IMR-90 (cell line): ENCODE measurements around the gene GXYLT2. TPM values are rescaled to one million over a fixed set of nuclear protein-coding genes. Genes with fewer than 3 reads are reported as not detected.

Source experiments
- ATAC-seq: fragments of 200-7000 bp; cut with Tn5 transposase; 2 replicates; pipeline ENCODE4 v1.9.1; 2020; ENCODE audit warnings: low read depth, mild to moderate bottlenecking, moderate library complexity
- BruUV-seq: library from RNA; stranded (reverse); fragments of 400-500 nt; replicated peaks from 2 replicates; lab custom pipeline; 2021; lab: Mats Ljungman, UMichigan
- CTCF ChIA-PET: fragments of 300-600 bp; formaldehyde crosslinking; extraction: SDS; loops from one replicate; lab custom pipeline; 2021; ENCODE audit warnings: antibody characterized with exemption; lab: Yijun Ruan, JAX
- POLR2A ChIA-PET: fragments of 300-600 bp; sonication (Branson Sonifier 250); formaldehyde crosslinking; loops from one replicate; lab custom pipeline; 2022; ENCODE audit warnings: antibody characterized with exemption; ENCODE audit not compliant: unreplicated experiment; lab: Charles Lee
- DNase-seq: peaks from one replicate; pipeline ENCODE4 v3.0.0; 2013
- H2AFZ ChIP-seq: replicated peaks from 2 replicates; pipeline ENCODE3; 2013; ENCODE audit warnings: low read length, mild to moderate bottlenecking; ENCODE audit not compliant: poor library complexity
- H2AK5ac ChIP-seq: 2 replicates; pipeline ENCODE4 v1.6.1; 2013; ENCODE audit warnings: low read depth, low read length, inconsistent platforms
- H2AK9ac ChIP-seq: replicated peaks from 2 replicates; pipeline ENCODE3; 2013; ENCODE audit warnings: mild to moderate bottlenecking, low read depth, low read length, moderate library complexity; ENCODE audit not compliant: poor library complexity
- H2BK120ac ChIP-seq: 2 replicates; pipeline ENCODE4 v1.6.1; 2013; ENCODE audit warnings: low read depth, low read length, inconsistent platforms
- H2BK15ac ChIP-seq: 3 replicates; pipeline ENCODE4 v1.6.1; 2013; ENCODE audit warnings: low read depth, low read length, inconsistent platforms
- H2BK20ac ChIP-seq: 2 replicates; pipeline ENCODE4 v1.6.1; 2013; ENCODE audit warnings: low read depth, mild to moderate bottlenecking, inconsistent platforms, low read length, moderate library complexity
- H2BK5ac ChIP-seq: 2 replicates; pipeline ENCODE4 v1.6.1; 2013; ENCODE audit warnings: mild to moderate bottlenecking, low read depth, low read length, inconsistent platforms; ENCODE audit not compliant: poor library complexity, severe bottlenecking
- H3K14ac ChIP-seq: replicated peaks from 2 replicates; pipeline ENCODE4 v1.6.1; 2013; ENCODE audit warnings: low read depth, low read length, inconsistent platforms
- H3K18ac ChIP-seq: 2 replicates; pipeline ENCODE4 v1.6.1; 2013; ENCODE audit warnings: low read depth, low read length, control low read depth
- H3K23ac ChIP-seq: 2 replicates; pipeline ENCODE4 v1.6.1; 2013; ENCODE audit warnings: low read depth, low read length, inconsistent platforms
- H3K27ac ChIP-seq: 2 replicates; pipeline ENCODE4 v1.5.1; 2013; ENCODE audit warnings: mild to moderate bottlenecking, control low read depth, low read length; ENCODE audit not compliant: insufficient read depth
- H3K27me3 ChIP-seq: 2 replicates; pipeline ENCODE4 v1.6.1; 2013; ENCODE audit warnings: low read length; ENCODE audit not compliant: control insufficient read depth, insufficient read depth
- H3K36me3 ChIP-seq: 2 replicates; pipeline ENCODE4 v1.6.1; 2013; ENCODE audit warnings: low read length, mixed read lengths; ENCODE audit not compliant: control insufficient read depth, insufficient read depth
- H3K4ac ChIP-seq: 2 replicates; pipeline ENCODE4 v1.6.1; 2013; ENCODE audit warnings: low read depth, low read length, inconsistent platforms
- H3K4me1 ChIP-seq: 2 replicates; pipeline ENCODE4 v1.6.1; 2013; ENCODE audit warnings: low read length, mixed read lengths; ENCODE audit not compliant: control insufficient read depth, insufficient read depth
- H3K4me2 ChIP-seq: 2 replicates; pipeline ENCODE4 v1.6.1; 2013; ENCODE audit warnings: low read depth, mild to moderate bottlenecking, control low read depth, low read length, moderate library complexity
- H3K4me3 ChIP-seq: 2 replicates; pipeline ENCODE4 v1.5.1; 2013; ENCODE audit warnings: low read depth, mild to moderate bottlenecking, control low read depth, low read length, moderate library complexity; ENCODE audit not compliant: insufficient read depth
- H3K56ac ChIP-seq: 2 replicates; pipeline ENCODE4 v1.6.1; 2013; ENCODE audit warnings: low read length, inconsistent platforms; ENCODE audit not compliant: insufficient read depth; ENCODE audit errors: extremely low read depth
- H3K79me1 ChIP-seq, 2 experiments: 2 replicates each; pipeline ENCODE4 v1.6.1; 2013; ENCODE audit warnings: low read length in 2 of 2, inconsistent platforms in 1 of 2, low read depth in 1 of 2
- H3K9ac ChIP-seq: 2 replicates; pipeline ENCODE4 v1.6.1; 2013; ENCODE audit warnings: low read depth, low read length, control low read depth
- H3K9me1 ChIP-seq: 2 replicates; pipeline ENCODE4 v1.6.1; 2013; ENCODE audit warnings: low read length, inconsistent platforms; ENCODE audit not compliant: insufficient read depth
- H3K9me3 ChIP-seq: 2 replicates; pipeline ENCODE4 v1.6.1; 2013; ENCODE audit warnings: low read length; ENCODE audit not compliant: control insufficient read depth, insufficient read depth
- H4K20me1 ChIP-seq: 2 replicates; pipeline ENCODE4 v1.6.1; 2013; ENCODE audit warnings: low read length, inconsistent platforms; ENCODE audit not compliant: insufficient read depth
- H4K5ac ChIP-seq: 2 replicates; pipeline ENCODE4 v1.6.1; 2013; ENCODE audit warnings: mild to moderate bottlenecking, low read depth, low read length, control low read depth
- H4K8ac ChIP-seq, 2 experiments: 2 replicates each; pipeline ENCODE4 v1.6.1; 2013; ENCODE audit warnings: low read depth in 2 of 2, low read length in 2 of 2, control low read depth in 1 of 2, inconsistent platforms in 1 of 2
- H4K91ac ChIP-seq: 2 replicates; pipeline ENCODE4 v1.6.1; 2013; ENCODE audit warnings: low read depth, low read length, inconsistent platforms; ENCODE audit not compliant: insufficient read depth
- CHD1 ChIP-seq: IDR thresholded peaks from 2 replicates; pipeline ENCODE4 v1.6.1; 2012; ENCODE audit warnings: low read depth, low read length, improper control_type of control experiment
- MAZ ChIP-seq: IDR thresholded peaks from 2 replicates; pipeline ENCODE4 v1.6.1; 2012; ENCODE audit warnings: low read depth, mild to moderate bottlenecking, low read length, improper control_type of control experiment, moderate library complexity, borderline replicate concordance
- RAD21 ChIP-seq: IDR thresholded peaks from 2 replicates; pipeline ENCODE4 v1.6.1; 2012; ENCODE audit warnings: low read length, improper control_type of control experiment
- WGBS, 2 experiments: methylation state at CpG; one replicate each; pipeline versions ENCODE4 v1.1.5 to v1.1.7; 2013; ENCODE audit warnings: missing lambda C conversion rate in 2 of 2; ENCODE audit not compliant: insufficient read length in 1 of 2; ENCODE audit errors: extremely low coverage in 2 of 2; 5-methylcytosine and 5-hydroxymethylcytosine counted together
- dilution Hi-C: fragments of 300-500 bp; cut with HindIII; formaldehyde crosslinking; loops from one replicate; pipeline ENCODE4 v1.14.3; 2018; ENCODE audit warnings: low sequenced_read_pairs; ENCODE audit not compliant: unreplicated experiment
- in situ Hi-C: fragments of 300-500 bp; cut with MboI; formaldehyde crosslinking; loops from 3 replicates; pipeline ENCODE4 v1.14.3; 2019; ENCODE audit warnings: low sequenced_read_pairs, inconsistent platforms, mixed read lengths
- intact Hi-C: fragments of 100-400 bp; cut with micrococcal nuclease; formaldehyde crosslinking; loops from 2 replicates; pipeline ENCODE4 v1.10.0; 2022
- polyA plus RNA-seq, 3 experiments: library from polyadenylated mRNA; depleted of rRNA; stranded (reverse); fragments of >200 nt; gene quantifications; 2 replicates each; pipeline ENCODE4 v1.2.3, GENCODE V29; 2012; ENCODE audit warnings: low replicate concordance in 1 of 3
- total RNA-seq: library from RNA; depleted of rRNA; stranded (reverse); fragments of >200 nt; gene quantifications from 2 replicates; pipeline ENCODE4 v1.2.3, GENCODE V29; 2012
- TF ChIP-seq, protein P1 (sequence below): conservative IDR thresholded peaks from 2 replicates; pipeline ENCODE4 v1.5.1; 2012; ENCODE audit warnings: mild to moderate bottlenecking, low read depth, low read length, improper control_type of control experiment
- TF ChIP-seq, protein P2 (sequence below): fragments of 150-350 bp; IDR thresholded peaks from 2 replicates; pipeline ENCODE4 v1.6.1; 2016; ENCODE audit warnings: low read depth, mild to moderate bottlenecking, low read length, moderate library complexity, borderline replicate concordance

GXYLT2 gene
- total and polyA plus RNA-seq, 2 of the 4 experiments (the other 2 are of a cell fraction) = 5.7 to 11.1 TPM

DNA sequence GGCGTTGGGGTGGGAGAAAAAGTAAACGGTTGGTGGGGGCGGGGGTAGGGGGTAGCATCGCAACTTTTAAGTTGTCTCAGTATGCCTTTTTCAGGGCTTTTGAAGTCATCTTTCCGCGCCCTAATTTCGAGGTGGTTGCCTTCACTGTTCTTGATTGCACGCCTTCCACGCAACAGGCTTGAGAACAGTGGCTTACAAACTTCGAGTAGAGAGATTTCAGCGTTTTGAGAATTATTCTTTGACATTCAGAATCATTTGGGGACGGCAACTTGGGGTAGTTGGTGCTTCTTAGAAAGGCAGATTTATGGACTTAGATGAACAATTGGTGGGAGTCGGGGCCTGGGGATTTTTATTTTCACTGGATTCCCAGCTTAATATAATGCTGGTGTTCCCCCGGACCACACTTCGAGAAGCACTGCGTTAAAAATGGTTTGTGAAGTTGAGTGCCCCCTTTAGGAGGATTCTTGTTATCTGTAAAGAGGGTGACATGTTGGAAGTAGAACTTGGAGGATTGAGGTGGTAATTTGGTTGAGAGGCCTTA, 109.6 kb downstream of the GXYLT2 start:
- TSS peak; percentile 6 for BruUV-seq
- H3K79me1 ChIP-seq = peaks cover 3 to 17% of the 10 kb centered on the region in 2 experiments; a peak in 2 of 4 replicates
- DNase-seq (peak; percentile 64), ATAC-seq (peak; percentile 1; the same call in 1 of the 2 replicates)
- peak overlapping the region; percentile 96 for H3K23ac ChIP-seq
- ChIA-PET CTCF (interaction anchor here (0.6 kb wide), 1 partner anchor 23 kb away, joined by 3 read pairs; no protein-coding TSS in a partner anchor), POLR2A (no interaction called here)
- peak overlapping the region; percentile 97 for H2AK9ac ChIP-seq
- TF ChIP-seq MAZ = no peak
- TF ChIP-seq, protein P1, sequence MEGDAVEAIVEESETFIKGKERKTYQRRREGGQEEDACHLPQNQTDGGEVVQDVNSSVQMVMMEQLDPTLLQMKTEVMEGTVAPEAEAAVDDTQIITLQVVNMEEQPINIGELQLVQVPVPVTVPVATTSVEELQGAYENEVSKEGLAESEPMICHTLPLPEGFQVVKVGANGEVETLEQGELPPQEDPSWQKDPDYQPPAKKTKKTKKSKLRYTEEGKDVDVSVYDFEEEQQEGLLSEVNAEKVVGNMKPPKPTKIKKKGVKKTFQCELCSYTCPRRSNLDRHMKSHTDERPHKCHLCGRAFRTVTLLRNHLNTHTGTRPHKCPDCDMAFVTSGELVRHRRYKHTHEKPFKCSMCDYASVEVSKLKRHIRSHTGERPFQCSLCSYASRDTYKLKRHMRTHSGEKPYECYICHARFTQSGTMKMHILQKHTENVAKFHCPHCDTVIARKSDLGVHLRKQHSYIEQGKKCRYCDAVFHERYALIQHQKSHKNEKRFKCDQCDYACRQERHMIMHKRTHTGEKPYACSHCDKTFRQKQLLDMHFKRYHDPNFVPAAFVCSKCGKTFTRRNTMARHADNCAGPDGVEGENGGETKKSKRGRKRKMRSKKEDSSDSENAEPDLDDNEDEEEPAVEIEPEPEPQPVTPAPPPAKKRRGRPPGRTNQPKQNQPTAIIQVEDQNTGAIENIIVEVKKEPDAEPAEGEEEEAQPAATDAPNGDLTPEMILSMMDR = peak; percentile 65
- 0 out of 2 replicates have a peak, but pooled peaks have one; percentile 51 for TF ChIP-seq CHD1
- TF ChIP-seq RAD21 = peak; percentile 52
- TF ChIP-seq, protein P2, sequence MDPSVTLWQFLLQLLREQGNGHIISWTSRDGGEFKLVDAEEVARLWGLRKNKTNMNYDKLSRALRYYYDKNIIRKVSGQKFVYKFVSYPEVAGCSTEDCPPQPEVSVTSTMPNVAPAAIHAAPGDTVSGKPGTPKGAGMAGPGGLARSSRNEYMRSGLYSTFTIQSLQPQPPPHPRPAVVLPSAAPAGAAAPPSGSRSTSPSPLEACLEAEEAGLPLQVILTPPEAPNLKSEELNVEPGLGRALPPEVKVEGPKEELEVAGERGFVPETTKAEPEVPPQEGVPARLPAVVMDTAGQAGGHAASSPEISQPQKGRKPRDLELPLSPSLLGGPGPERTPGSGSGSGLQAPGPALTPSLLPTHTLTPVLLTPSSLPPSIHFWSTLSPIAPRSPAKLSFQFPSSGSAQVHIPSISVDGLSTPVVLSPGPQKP = no peak
- peak overlapping the region; percentile 92 for H2AFZ ChIP-seq
- peak overlapping the region; percentile 93 for H3K4me2 ChIP-seq
- 0 out of 3 replicates have a peak overlapping the region, but pooled peaks have one; percentile 5 for H2BK15ac ChIP-seq
- H3K27ac ChIP-seq = peak overlapping the region; percentile 97
- H3K4me1 ChIP-seq = peaks cover 8% of the 10 kb centered on the region
- peak overlapping the region; percentile 93 for H4K91ac ChIP-seq
- H3K27me3 ChIP-seq = no peaks in the 10 kb centered on the region
- no peaks in the 10 kb centered on the region for H3K9me3 ChIP-seq
- H3K4me3 ChIP-seq = peak overlapping the region; percentile 79
- H3K36me3 ChIP-seq = peaks cover 11% of the 10 kb centered on the region
- peak overlapping the region; percentile 10; the same call in 1 of the 2 replicates for H2BK120ac ChIP-seq
- H3K56ac ChIP-seq = peak overlapping the region; percentile 89
- peaks cover 50% of the 10 kb centered on the region for H4K20me1 ChIP-seq
- peaks cover 9% of the 10 kb centered on the region for H3K9me1 ChIP-seq
- H2BK20ac ChIP-seq = no peak overlapping the region
- peak overlapping the region; percentile 79 for H4K5ac ChIP-seq
- dilution Hi-C loops (no loop called here), in situ Hi-C loops (no loop called here), intact Hi-C loops (loop anchor here (1.0 to 5.0 kb wide), 5 partner anchors 40 to 110 kb away; partner anchors contain the start of gene GXYLT2)
- H3K9ac ChIP-seq = peak overlapping the region; percentile 98
- peak overlapping the region; percentile 77 for H2AK5ac ChIP-seq
- H4K8ac ChIP-seq = peak overlapping the region; percentile 28 to 92; a peak in 3 of 4 replicates
- peak overlapping the region; percentile 91 for H3K14ac ChIP-seq
- peak overlapping the region; percentile 97 for H2BK5ac ChIP-seq
- H3K18ac ChIP-seq = peak overlapping the region; percentile 88
- H3K4ac ChIP-seq = peak overlapping the region; percentile 78
- WGBS, 2 experiments = 0% methylated on average over 6 of the region's 16 CpGs; no CpG with 5 or more reads in 1 of the 2 experiments
